GM19035 (cell line): ENCODE measurements around the gene SLC6A19.

ENCODE experiments used
- ATAC-seq: cut with Tn5 transposase; IDR thresholded peaks from one replicate; pipeline ENCODE4 v1.9.1; 2021; ENCODE audit not compliant: unreplicated experiment

The SLC6A19 gene

GRCh38 chr5:1241509-1242080 is 40.2 kb downstream of the SLC6A19 start:
- ATAC-seq = no peak

GRCh38 chr5:1242733-1243486 is 41.5 kb downstream of the SLC6A19 start:
- no peak for ATAC-seq

- ATAC-seq = no peak
Measured at GRCh38 chr5:1243487-1244130, 42.2 kb downstream of the SLC6A19 start.

- ATAC-seq = no peak
Measured at GRCh38 chr5:1244255-1244654, 42.9 kb downstream of the SLC6A19 start.

GRCh38 chr5:1244976-1245375 is 43.6 kb downstream of the SLC6A19 start:
- no peak for ATAC-seq

GRCh38 chr5:1245905-1246576 is 44.6 kb downstream of the SLC6A19 start:
- ATAC-seq = no peak

- no peak for ATAC-seq
Measured at GRCh38 chr5:1246711-1247431, 45.5 kb downstream of the SLC6A19 start.

- no peak for ATAC-seq
Measured at GRCh38 chr5:1247811-1248210, 46.4 kb downstream of the SLC6A19 start.

- ATAC-seq = no peak
Measured at GRCh38 chr5:1249366-1250280, 48.2 kb downstream of the SLC6A19 start.

- ATAC-seq = no peak
Measured at GRCh38 chr5:1251678-1252580, 50.5 kb downstream of the SLC6A19 start.

GRCh38 chr5:1252681-1253080 is 51.3 kb downstream of the SLC6A19 start:
- ATAC-seq = no peak

GRCh38 chr5:1253456-1254105 is 52.2 kb downstream of the SLC6A19 start:
- no peak for ATAC-seq

- ATAC-seq = no peak
Measured at GRCh38 chr5:1254196-1254595, 52.8 kb downstream of the SLC6A19 start.

- ATAC-seq = no peak
Measured at GRCh38 chr5:1255081-1255561, 53.7 kb downstream of the SLC6A19 start.

- no peak for ATAC-seq
Measured at GRCh38 chr5:1256776-1257175, 55.4 kb downstream of the SLC6A19 start.

GRCh38 chr5:1257363-1257762 is 56.0 kb downstream of the SLC6A19 start:
- no peak for ATAC-seq

GRCh38 chr5:1257841-1258240 is 56.4 kb downstream of the SLC6A19 start:
- no peak for ATAC-seq

GRCh38 chr5:1259806-1260480 is 58.5 kb downstream of the SLC6A19 start:
- no peak for ATAC-seq
